GM10847 (cell line): Measurements from ENCODE around the gene ACTR10.

ENCODE experiments used
- POLR2A ChIP-seq: IDR thresholded peaks from 2 replicates; pipeline ENCODE4 v1.6.1; 2011; ENCODE audit not compliant: insufficient read length; ENCODE audit errors: extremely low read depth

ACTR10 gene

GRCh38 chr14:58249611-58250010, 49.7 kb downstream of the ACTR10 start:
- TF ChIP-seq POLR2A, result no peak

- TF ChIP-seq POLR2A, result no peak
These were observed 58.2 kb downstream of the ACTR10 start for GRCh38 chr14:58258156-58258555.

GRCh38 chr14:58265401-58265800, 65.5 kb downstream of the ACTR10 start:
- no peak for TF ChIP-seq POLR2A

GRCh38 chr14:58270628-58271027, 70.7 kb downstream of the ACTR10 start:
- no peak for TF ChIP-seq POLR2A

GRCh38 chr14:58272588-58273372, 72.8 kb downstream of the ACTR10 start:
- no peak for TF ChIP-seq POLR2A

GRCh38 chr14:58274881-58275280, 74.9 kb downstream of the ACTR10 start:
- TF ChIP-seq POLR2A, result no peak

GRCh38 chr14:58275527-58276190, 75.7 kb downstream of the ACTR10 start:
- no peak for TF ChIP-seq POLR2A

GRCh38 chr14:58276208-58276607, 76.3 kb downstream of the ACTR10 start:
- no peak for TF ChIP-seq POLR2A

- TF ChIP-seq POLR2A, result no peak
These were observed 78.2 kb downstream of the ACTR10 start for GRCh38 chr14:58278177-58278576.

- no peak for TF ChIP-seq POLR2A
These were observed 81.2 kb downstream of the ACTR10 start for GRCh38 chr14:58280954-58281787.

GRCh38 chr14:58281969-58282368, 82.0 kb downstream of the ACTR10 start:
- no peak for TF ChIP-seq POLR2A

- no peak for TF ChIP-seq POLR2A
These were observed 83.1 kb downstream of the ACTR10 start for GRCh38 chr14:58282925-58283593.

GRCh38 chr14:58283730-58284129, 83.8 kb downstream of the ACTR10 start:
- TF ChIP-seq POLR2A, result no peak

- TF ChIP-seq POLR2A, result no peak
These were observed 85.2 kb downstream of the ACTR10 start for GRCh38 chr14:58285132-58285531.
